GM21360 (cell line): Measurements from ENCODE around the gene DPYSL4.

Experiments
- ATAC-seq: cut with Tn5 transposase; IDR thresholded peaks from one replicate; pipeline ENCODE4 v1.9.1; 2021; ENCODE audit warnings: mild to moderate bottlenecking, moderate library complexity; ENCODE audit not compliant: unreplicated experiment

Gene DPYSL4

DNA sequence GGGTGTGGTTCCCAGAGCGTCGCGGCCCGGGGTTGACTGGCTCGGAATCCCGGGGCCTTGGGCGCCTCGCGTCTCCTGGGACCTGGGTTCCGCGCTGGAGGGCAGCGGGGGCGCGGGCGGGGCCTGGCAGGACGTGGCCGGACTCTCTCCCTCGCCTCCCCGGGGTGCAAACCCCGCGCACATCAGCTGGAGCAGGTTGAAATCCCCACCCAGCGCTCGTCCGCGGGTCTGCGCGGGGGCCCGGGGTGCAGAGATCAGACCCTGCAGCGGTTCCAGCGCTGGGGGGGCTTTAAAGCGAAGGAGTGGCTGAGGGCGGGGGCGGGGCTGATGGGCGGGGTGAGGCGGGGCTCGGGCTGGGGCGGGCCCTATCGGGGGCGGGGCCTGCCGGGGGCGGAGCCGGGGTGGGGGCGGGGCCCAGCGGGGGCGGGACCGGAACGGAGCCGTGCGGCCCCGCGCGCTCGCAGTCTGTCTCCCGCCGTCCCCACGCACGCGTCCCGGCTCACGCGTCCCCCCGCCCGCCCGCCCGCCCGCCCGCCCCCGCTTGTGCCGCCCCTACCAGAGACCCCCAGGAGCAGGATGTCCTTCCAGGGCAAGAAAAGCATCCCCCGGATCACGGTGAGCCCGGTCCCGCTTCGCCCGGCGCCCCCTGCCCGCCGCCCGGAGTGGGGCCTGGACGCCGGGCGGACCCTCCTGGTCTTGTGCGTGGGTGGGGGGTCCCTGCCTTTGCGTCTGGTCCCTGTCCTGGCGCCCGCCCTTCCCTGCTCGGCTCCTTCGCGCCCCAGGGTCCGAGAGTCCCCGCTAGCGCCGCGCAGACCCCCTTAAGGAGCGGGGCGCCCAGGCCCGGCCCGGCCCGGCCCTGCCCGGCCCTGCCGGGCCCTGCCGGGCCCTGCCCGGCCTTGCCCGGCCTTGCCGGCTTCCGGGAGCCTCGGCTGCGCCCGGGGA lies at the start of gene DPYSL4:
Gene DPYSL4 (plus strand): TSS at position 461 of the 942 bp plus-strand sequence. CDS start 116 bp downstream, at position 577.
- no peak for ATAC-seq

- no peak for ATAC-seq
These were observed 49.4 kb upstream of the DPYSL4 start for GRCh38 chr10:132137111-132138072.

DNA sequence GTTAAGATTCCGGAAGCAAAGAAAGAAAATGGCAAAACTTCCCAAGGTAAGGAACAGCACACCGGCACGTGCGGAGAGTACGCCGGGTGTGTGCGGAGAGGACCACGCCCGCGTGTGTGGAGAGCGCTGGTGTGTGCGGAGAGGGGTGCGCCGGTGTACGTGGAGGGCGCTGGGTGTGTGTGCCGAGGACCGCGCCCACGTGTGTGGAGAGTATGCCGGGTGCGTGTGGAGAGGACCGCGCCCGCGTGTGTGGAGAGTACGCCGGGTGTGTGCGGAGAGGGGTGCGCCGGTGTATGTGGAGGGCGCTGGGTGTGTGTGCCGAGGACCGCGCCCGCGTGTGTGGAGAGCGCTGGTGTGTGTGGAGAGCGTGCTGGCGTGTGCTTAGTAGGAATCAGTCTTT lies 48.6 kb upstream of the DPYSL4 start:
- ATAC-seq: no peak

- no peak for ATAC-seq
These were observed 48.2 kb upstream of the DPYSL4 start for GRCh38 chr10:132138596-132138995.

DNA sequence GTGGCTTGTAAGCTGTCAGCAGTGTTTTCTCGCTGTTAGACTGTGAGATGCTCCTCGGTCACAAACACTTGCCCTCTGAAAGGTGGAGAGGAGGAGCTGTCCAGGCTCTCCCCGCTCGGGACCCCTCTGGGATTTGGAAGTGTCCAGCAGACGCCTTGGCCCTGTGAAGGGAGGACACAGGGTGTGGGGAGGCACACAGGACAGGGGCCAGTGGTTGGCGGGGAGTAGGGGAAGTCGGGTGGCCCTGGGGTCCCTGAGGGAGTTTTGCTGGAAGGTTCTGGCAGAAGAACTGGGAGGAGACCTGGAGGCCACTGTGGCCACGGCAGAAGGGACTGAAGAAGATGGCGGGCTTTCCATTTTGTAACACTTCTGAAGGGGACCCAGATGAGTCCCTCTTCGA lies 47.2 kb upstream of the DPYSL4 start:
- no peak for ATAC-seq

DNA sequence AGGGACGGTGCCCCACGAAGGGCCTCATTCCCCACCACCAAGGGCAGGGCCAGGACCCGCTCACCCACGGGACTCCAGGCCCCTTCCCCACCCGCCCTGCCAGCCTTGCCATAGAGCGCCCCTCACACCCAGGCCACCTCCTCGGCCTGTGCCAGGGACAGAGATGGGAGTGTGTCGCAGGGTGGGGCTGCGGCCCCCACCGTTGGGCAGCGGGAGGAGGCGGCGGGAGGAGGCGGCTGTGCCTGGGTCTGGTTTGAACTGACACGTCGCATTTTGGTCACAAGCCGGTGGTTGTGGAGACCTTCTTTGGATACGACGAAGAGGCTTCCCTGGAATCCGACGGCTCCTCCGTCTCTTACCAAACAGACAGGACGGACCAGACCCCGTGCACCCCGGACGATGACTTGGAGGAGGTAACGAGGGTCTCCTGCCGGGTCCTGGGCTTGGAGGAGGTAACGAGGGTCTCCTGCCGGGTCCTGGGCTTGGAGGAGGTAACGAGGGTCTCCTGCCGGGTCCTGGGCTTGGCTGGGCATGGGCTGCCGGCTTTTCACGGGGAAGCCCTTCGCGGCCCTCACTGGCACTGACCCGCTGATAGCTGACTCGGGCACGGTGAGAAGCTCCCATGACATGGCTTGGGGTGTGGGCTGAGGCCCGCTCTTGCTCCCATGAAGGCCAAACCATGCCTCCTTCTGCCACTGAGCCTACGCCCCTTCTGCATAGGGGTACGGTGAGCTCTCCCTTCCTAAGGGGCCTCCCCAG lies 46.4 kb upstream of the DPYSL4 start:
- ATAC-seq: no peak

DNA sequence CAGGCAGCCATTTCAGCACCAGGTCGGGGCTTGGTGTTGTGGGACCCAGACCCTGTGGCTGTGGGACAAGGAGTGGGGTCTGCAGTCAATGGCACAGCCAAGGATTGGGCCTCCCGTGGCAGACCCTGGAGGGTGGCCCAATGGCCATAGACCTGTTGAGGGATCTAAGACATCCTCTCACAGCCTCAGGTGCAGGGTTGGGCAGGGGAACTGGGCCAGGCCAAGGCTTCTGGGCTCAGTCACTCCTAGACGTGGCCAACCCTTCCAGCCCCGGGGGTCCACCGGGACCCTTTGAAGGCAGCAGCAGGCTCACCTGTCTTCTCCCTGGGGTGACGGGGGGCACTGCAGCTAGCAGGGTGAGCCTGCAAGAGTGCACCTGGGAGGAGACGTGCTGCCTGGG lies 45.7 kb upstream of the DPYSL4 start:
- no peak for ATAC-seq

GRCh38 chr10:132141526-132142395 lies 45.0 kb upstream of the DPYSL4 start:
- ATAC-seq: no peak

DNA sequence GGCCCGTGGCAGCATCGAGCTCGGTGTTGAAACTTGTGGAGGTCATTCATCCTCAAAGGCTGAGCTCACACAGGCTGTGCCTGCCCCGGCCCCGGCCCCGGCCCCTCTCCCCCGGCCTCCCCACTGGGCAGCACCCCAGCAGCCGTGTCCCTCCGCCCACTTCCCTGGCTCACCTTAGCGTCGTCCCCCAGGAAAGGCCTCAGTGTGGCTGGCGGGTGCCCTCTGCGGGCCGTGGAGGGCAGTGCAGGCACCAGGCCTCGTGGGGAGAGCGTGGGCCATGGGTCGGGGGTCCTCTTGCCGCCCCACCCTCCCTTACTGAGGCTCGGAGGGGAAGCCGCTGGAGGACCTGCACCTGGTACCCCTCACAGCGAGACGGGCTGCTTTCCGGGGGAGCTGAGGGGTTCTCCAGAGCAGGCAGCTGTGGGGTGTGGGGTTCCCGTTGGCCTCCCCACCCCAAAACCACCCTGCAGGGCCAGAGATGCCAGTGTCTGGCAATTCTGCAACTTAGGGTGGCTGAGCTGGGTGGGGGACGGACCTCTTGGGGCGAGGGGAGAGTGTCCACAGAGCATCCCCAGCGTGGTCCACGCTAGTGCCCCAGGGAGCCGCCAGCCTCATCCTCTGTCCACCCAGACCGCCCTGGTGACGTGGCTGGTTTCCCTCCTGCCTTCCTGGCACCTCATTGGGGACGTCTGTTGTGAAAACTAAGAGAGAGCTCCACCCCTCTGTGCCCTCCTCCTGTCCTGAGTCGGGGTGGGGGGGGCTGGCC lies 44.2 kb upstream of the DPYSL4 start:
- ATAC-seq: no peak

DNA sequence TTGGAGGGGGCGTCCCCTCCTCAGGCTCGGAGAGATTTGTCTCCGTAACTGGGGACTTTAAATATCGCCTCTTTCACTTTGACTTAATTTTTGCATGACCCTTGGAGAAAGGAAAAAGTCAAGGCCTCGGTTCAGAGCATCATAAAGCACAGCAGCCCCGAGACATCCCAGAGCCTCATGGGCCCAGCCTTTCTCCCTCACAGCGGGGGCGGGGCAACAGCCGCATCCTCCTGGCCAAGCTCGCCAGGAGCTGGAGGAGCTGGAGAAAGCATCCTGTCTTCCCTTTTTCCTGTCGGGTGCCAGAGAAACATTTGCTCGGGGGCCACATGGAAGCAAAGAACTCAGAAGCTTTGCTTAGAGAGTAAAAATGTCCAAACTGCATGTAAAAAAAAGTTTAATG lies 43.6 kb upstream of the DPYSL4 start:
- ATAC-seq: no peak

DNA sequence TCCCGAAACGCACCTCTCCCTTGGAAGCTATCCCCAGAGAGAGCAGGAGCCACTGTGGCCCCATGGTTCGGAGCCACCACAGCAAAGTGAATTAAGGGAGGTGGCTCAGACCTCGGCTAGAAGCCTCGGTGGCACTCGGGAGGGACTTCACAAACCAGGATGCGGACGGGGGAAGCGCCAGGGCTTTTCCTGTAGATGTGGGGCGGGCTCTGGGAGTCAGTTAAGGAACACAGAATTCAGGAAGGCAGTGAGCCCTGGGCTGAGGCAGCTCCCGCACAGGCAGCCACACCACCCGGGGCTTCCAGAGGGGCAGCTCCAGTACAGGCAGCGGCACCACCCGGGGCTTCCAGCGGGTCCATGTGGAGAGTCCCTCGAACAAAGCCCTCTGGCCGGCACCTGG lies 42.7 kb upstream of the DPYSL4 start:
- no peak for ATAC-seq

DNA sequence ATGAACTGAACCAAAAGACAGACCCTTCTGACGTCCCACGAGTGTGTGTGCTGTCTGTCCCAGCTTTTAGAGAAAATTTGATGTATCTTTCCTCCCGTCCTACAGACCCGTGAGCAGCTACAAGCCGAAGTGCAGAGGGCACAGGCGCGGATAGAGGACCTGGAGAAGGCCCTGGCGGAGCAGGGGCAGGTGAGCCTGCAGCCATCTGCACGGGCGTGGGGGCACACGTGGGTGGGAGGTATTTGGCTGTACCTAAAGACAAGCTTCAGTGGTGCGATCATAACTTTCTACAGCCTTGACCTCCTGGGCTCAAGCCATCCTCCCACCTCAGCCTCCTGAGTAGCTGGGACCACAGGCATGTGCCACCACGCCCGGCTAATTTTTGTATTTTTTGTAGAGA lies 41.7 kb upstream of the DPYSL4 start:
- ATAC-seq: no peak

DNA sequence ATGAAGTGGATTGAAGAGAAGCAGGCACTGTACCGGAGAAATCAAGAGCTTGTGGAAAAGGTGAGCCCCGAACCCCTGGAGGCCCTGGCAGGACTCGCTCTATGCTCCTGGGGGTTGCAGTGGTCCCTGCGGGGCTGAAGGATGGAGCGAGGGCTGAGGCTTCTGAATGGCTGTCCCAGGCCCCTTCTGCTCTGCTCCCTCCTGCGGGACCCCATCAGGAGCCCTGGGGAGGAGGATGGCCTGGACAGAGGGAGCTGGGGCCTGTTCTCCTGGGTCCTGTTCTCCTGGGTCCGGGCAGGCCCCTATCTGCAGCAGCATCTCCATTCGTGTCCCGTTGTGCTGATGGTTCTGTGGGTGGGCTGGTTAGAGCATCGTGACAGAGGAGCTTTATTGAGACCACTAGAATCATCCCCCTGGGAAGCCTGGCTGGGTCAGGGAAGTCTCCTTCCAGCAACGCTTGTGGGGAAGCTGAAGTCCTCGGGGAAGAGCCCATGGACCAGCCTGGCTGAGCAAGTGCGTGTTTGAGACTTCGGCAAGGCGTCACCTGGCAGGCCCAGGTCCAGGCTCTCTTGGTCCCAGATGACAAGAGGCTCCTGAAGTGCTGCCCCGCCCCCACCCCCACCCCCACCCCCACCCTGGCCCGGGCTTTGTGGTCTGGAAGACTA lies 41.1 kb upstream of the DPYSL4 start:
- ATAC-seq: no peak

DNA sequence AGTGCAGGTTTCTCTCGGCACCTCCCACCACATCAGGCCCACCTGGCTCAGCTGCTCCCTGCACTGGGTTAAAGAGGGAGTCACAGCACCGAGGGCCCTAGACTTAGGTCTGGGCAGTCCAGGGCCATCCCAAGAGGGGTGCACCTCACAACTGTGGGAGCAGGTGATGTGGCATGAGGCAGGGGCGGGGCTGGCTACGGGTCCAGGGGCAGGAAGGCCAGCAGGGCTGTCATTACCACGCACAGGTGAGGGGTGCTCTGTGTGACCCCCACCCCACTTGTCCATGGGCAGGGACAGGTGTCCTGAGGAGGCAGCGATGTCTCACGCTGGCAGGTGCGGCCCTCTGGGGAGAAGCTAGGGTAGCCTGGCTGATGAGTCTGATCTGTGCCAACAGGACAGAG lies 40.5 kb upstream of the DPYSL4 start:
- no peak for ATAC-seq

GRCh38 chr10:132146941-132147915 lies 39.5 kb upstream of the DPYSL4 start:
- ATAC-seq: no peak

GRCh38 chr10:132148261-132149251 lies 38.2 kb upstream of the DPYSL4 start:
- ATAC-seq: no peak
